Lung (tissue), 12 donors: ENCODE data around the gene SNX30. TPM values are rescaled to one million over a fixed set of nuclear protein-coding genes. Genes with fewer than 3 reads are reported as not detected.

ENCODE experiments used
- ATAC-seq: fragments of 200-7000 bp; cut with Tn5 transposase; one replicate; pipeline ENCODE4 v1.9.1; 2020; ENCODE audit warnings: moderate number of reproducible peaks; ENCODE audit not compliant: insufficient read depth, low FRiP score
- DNase-seq, 3 donors: peaks; one replicate each; pipeline ENCODE4 v3.0.0-alpha.2; 2013 to 2017
- H3K27ac ChIP-seq, 2 donors: one replicate each; pipeline ENCODE4 v1.5.1; 2013; ENCODE audit warnings: mild to moderate bottlenecking in 2 of 2, moderate library complexity in 2 of 2, control low read depth in 1 of 2, inconsistent platforms in 1 of 2, low read depth in 1 of 2, low read length in 1 of 2
- H3K27me3 ChIP-seq, 3 donors: one replicate each; pipeline ENCODE4 v1.5.1; 2013; ENCODE audit warnings: low read length in 2 of 3; ENCODE audit not compliant: control insufficient read depth in 3 of 3, insufficient read depth in 3 of 3
- H3K36me3 ChIP-seq, 4 donors: one replicate each; pipeline ENCODE4 v1.5.1; 2013; ENCODE audit warnings: low read length in 4 of 4, mild to moderate bottlenecking in 1 of 4, moderate library complexity in 1 of 4; ENCODE audit not compliant: control insufficient read depth in 4 of 4, insufficient read depth in 4 of 4
- H3K4me1 ChIP-seq, 5 donors: one replicate each; pipeline ENCODE4 v1.5.1; 2013; ENCODE audit warnings: low read length in 5 of 5, mild to moderate bottlenecking in 2 of 5, moderate library complexity in 1 of 5; ENCODE audit not compliant: control insufficient read depth in 5 of 5, insufficient read depth in 5 of 5
- H3K4me3 ChIP-seq: one replicate; pipeline ENCODE4 v1.5.1; 2013; ENCODE audit warnings: mild to moderate bottlenecking, control low read depth, moderate library complexity
- H3K9ac ChIP-seq, 2 donors: one replicate each; pipeline ENCODE4 v1.5.1; 2013; ENCODE audit warnings: low read length in 2 of 2, control low read depth in 1 of 2; ENCODE audit not compliant: insufficient read depth in 1 of 2
- H3K9me3 ChIP-seq, 4 donors: one replicate each; pipeline ENCODE4 v1.5.1; 2013; ENCODE audit warnings: low read length in 3 of 4, mild to moderate bottlenecking in 1 of 4, moderate library complexity in 1 of 4; ENCODE audit not compliant: control insufficient read depth in 4 of 4, insufficient read depth in 3 of 4
- WGBS, 2 donors: extraction: QIAGEN DNeasy Blood & Tissue Kit; methylation state at CpG; one replicate each; pipeline ENCODE4 v1.1.7; 2013; 5-methylcytosine and 5-hydroxymethylcytosine counted together
- polyA plus RNA-seq, 2 donors: library from polyadenylated mRNA; stranded (reverse); fragments of 200-250 nt; gene quantifications; one replicate each; pipeline ENCODE4 v1.2.1, GENCODE V29; 2013
- total RNA-seq, 2 donors: library from RNA; depleted of rRNA in 1 of 2; stranded (reverse); fragments of >200 nt in 1 of 2; gene quantifications; one replicate each; pipeline ENCODE4 v1.2.1, GENCODE V29; 2014 to 2021
- TF ChIP-seq, protein P1 (sequence below): IDR thresholded peaks from 2 replicates; pipeline ENCODE4 v1.5.1; 2012; ENCODE audit warnings: mild to moderate bottlenecking; ENCODE audit errors: control extremely low read depth, extremely low read depth
- donor health status: control.
- donor health status: control.
- donor health status: Bipolar disorder and iron deficiency.
- donor health status: healthy.
- donor health status: DM: yes; HTN: yes; CAD: no.

SNX30 gene
- total and polyA plus RNA-seq, 4 donors: 13.7 to 63.1 (median 35.8) TPM

- ATAC-seq: no peak
- H3K27me3 ChIP-seq: no peaks in the 10 kb centered on the region
- TF ChIP-seq, protein P1, sequence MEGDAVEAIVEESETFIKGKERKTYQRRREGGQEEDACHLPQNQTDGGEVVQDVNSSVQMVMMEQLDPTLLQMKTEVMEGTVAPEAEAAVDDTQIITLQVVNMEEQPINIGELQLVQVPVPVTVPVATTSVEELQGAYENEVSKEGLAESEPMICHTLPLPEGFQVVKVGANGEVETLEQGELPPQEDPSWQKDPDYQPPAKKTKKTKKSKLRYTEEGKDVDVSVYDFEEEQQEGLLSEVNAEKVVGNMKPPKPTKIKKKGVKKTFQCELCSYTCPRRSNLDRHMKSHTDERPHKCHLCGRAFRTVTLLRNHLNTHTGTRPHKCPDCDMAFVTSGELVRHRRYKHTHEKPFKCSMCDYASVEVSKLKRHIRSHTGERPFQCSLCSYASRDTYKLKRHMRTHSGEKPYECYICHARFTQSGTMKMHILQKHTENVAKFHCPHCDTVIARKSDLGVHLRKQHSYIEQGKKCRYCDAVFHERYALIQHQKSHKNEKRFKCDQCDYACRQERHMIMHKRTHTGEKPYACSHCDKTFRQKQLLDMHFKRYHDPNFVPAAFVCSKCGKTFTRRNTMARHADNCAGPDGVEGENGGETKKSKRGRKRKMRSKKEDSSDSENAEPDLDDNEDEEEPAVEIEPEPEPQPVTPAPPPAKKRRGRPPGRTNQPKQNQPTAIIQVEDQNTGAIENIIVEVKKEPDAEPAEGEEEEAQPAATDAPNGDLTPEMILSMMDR: no peak
- peaks cover 0 to 7% (median 4%) of the 10 kb centered on the region in 4 donors for H3K36me3 ChIP-seq
- H3K9ac ChIP-seq: no peak overlapping the region
- H3K4me3 ChIP-seq: no peak overlapping the region
- H3K27ac ChIP-seq: peak overlapping the region in 1 of 2 donors; percentile 84
- peaks cover 0 to 16% (median 5%) of the 10 kb centered on the region in 5 donors for H3K4me1 ChIP-seq
- no peak for DNase-seq
- no peaks in the 10 kb centered on the region for H3K9me3 ChIP-seq
- WGBS, 2 donors: 65 to 78% methylated on average over 3 of the region's 3 CpGs
Observed at GRCh38 chr9:112831969-112832368, 81.4 kb downstream of the SNX30 start.

GRCh38 chr9:112833081-112833480 lies 82.5 kb downstream of the SNX30 start:
- peaks cover under 1 to 7% (median 5%) of the 10 kb centered on the region in 4 donors for H3K36me3 ChIP-seq
- H3K27ac ChIP-seq: no peak overlapping the region

DNA sequence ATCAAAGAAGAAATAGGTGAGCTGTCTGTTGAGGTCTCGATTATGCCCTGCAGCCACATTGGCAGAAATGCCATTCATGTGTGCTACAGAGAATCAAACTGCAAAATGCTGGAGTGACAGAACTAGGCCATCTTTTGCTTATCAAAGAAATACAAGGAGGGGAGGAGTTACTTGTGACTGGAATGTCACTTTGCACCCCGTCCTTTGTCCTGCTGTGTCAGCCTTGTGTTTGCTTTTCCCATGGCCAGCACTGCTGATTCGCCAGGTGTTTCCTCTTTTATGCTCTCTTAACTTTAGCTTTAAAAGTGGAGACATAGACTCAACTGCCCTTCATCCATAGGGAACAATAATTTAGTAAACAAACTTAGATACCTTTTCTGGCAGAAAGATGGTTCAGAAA lies 85.8 kb downstream of the SNX30 start:
- Histone ChIP-seq H3K4me3 (no peak overlapping the region), H3K36me3 (peaks cover 7 to 12% (median 11%) of the 10 kb centered on the region in 4 donors), H3K9me3 (no peaks in the 10 kb centered on the region), H3K27ac (no peak overlapping the region), H3K4me1 (peaks cover 0 to 14% (median 5%) of the 10 kb centered on the region in 5 donors), H3K9ac (no peak overlapping the region), H3K27me3 (no peaks in the 10 kb centered on the region)
- TF ChIP-seq, protein P1: no peak
- ATAC-seq (no peak), DNase-seq (peak in 2 of 3 donors; percentile 29 to 48)
- WGBS, 2 donors: 65 to 78% methylated on average over 3 of the region's 3 CpGs

More at GRCh38 chr9:112833081-112833480, 82.5 kb downstream of the SNX30 start:
- Histone ChIP-seq H3K4me1 (peaks cover 0 to 16% (median 5%) of the 10 kb centered on the region in 5 donors), H3K9me3 (no peaks in the 10 kb centered on the region), H3K27me3 (no peaks in the 10 kb centered on the region), H3K4me3 (no peak overlapping the region), H3K9ac (no peak overlapping the region)
- ATAC-seq (no peak), DNase-seq (no peak)
- TF ChIP-seq, protein P1: no peak
- WGBS, 2 donors: 89% methylated on average over 4 of the region's 4 CpGs

DNA sequence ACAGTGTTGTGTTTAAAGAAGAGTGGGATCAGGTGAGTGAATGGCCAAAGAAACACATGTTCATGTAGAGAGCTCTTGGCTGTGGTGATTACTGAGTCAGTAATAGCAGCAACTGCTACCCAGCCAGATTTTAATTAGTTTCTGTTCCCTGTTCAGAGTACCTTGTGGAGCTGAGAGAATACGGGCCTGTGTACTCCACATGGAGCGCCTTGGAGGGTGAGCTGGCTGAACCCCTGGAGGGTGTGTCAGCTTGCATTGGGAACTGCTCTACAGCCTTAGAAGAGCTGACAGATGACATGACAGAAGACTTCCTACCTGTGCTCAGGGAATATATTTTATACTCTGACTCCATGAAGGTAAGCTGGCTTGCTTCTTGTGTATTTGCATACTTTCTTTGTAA lies 87.8 kb downstream of the SNX30 start:
- TF ChIP-seq, protein P1: no peak
- no peak overlapping the region for H3K27ac ChIP-seq
- no peaks in the 10 kb centered on the region for H3K27me3 ChIP-seq
- H3K9ac ChIP-seq: no peak overlapping the region
- H3K9me3 ChIP-seq: no peaks in the 10 kb centered on the region
- DNase-seq (no peak), ATAC-seq (peak; percentile 17)
- peaks cover 8 to 11% (median 9%) of the 10 kb centered on the region in 4 donors for H3K36me3 ChIP-seq
- WGBS, 2 donors: 75 to 78% methylated on average over 2 of the region's 2 CpGs
- H3K4me3 ChIP-seq: no peak overlapping the region
- H3K4me1 ChIP-seq: peaks cover 0 to 12% (median 0%) of the 10 kb centered on the region in 5 donors
